ENCODE results near the gene UGT2A3. TPM values are rescaled to one million over a fixed set of nuclear protein-coding genes. Genes with fewer than 3 reads are reported as not detected.

Gene UGT2A3
- total and polyA plus RNA-seq, 2 of the 8 experiments (the other 6 are each of a cell fraction or from before 2014, with no cell fraction given): not detected

DNA sequence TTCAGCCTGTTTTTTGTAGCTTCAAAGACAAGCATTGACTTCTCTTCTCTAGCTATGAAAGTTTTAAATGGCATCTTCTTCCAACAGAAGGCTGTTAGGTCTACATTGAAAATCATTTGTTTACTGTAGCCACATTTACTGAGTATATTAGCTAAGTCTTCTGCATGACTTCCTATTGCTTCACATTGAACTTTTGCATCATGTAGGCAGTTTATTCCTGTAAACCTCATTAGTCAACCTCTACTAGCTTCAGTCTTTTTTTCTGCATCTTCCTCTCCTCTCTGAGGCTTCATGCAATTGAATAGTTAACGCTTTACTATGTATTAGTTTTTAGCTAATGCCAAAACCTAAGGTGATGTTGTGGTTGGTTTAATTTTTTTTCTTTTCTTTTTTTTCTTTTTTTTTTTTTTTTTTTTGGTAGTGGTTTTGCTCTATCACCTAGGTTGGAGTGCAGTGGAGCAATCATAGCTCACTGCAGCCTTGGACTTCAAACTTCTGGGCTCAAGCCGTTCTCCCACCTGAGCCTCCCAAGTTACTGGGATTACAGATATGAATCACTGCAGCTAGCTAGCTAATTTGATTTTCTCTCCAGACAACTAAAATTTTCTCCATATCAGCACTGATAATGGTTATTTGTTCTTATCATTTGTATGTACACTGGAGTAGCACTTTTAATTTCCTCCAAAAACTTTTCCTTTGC is 3.4 kb downstream of the UGT2A3 start (continued):
- TF ChIP-seq POU5F1 (IDR thresholded peaks at IDR 0.05; ENCODE audit: low read depth, low read length): no peak
- TF ChIP-seq NRF1 (IDR thresholded peaks at IDR 0.05; ENCODE audit: low read depth, low read length): no peak
- no peak for TF ChIP-seq NANOG (IDR thresholded peaks at IDR 0.05; ENCODE audit: insufficient read depth, low read depth, low read length, poor library complexity, severe bottlenecking)
- TF ChIP-seq CTBP2 (IDR thresholded peaks at IDR 0.05; ENCODE audit: borderline replicate concordance, insufficient read depth, insufficient read length, low read length): no peak
- TF ChIP-seq TAF1 (IDR thresholded peaks at IDR 0.05; ENCODE audit: low read depth, low read length): no peak
- TF ChIP-seq FOSL1 (IDR thresholded peaks at IDR 0.05; ENCODE audit: insufficient read depth, low read depth, low read length): no peak
- no peak for TF ChIP-seq POLR2AphosphoS5 (IDR thresholded peaks at IDR 0.05; ENCODE audit: low read depth, low read length)
- no peak for TF ChIP-seq YY1 (IDR thresholded peaks at IDR 0.05; ENCODE audit: low read depth, low read length)
- no peak for TF ChIP-seq CBX5 (IDR thresholded peaks at IDR 0.05; ENCODE audit: low read depth, low read length)
- TF ChIP-seq SP2 (IDR thresholded peaks at IDR 0.05; ENCODE audit: low read length): no peak
- TF ChIP-seq SP1 (IDR thresholded peaks at IDR 0.05; ENCODE audit: low read depth, low read length): no peak
- no peak for TF ChIP-seq SRF (IDR thresholded peaks at IDR 0.05; ENCODE audit: low read depth, low read length)
- TF ChIP-seq EGR1 (IDR thresholded peaks at IDR 0.05; ENCODE audit: borderline replicate concordance, low read depth, low read length): no peak
